Measurements from ENCODE around the gene A2M. TPM values are rescaled to one million over a fixed set of nuclear protein-coding genes. Genes with fewer than 3 reads are reported as not detected.

A2M gene
- total RNA-seq, 1 experiment from 2014 or later, result not detected

DNA sequence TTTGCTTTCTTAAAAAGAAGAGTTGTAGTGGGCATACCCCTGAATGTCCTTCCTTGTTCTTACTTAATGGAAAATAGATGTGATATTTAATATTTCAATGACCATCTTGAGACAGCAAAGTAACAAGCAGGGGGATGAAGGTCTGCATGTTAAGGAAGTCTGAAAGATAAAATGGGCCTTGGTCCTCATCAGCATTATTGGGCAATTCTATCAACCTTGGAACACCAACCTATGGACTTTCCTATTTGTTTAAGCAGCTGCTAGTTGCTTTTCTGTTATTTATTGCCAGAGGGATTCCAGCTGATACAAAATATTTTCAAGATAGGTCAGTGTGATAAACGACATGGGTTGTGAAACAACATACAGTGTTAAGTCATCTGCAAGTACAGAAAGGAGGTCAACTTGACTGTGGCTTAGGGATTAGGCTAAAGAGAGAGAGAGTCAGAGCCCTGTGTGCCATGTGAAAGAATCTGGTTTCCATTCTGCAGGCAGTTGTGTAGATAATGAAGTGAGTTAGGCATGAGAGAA is 16.4 kb upstream of the A2M start:
- no peaks in the 10 kb centered on the region for H3K36me3 ChIP-seq (ENCODE audit: low read depth)
- no peak overlapping the region for H3K4me3 ChIP-seq
- no TSS peak for BruUV-seq (replicated peaks)
- no peaks in the 10 kb centered on the region for H3K4me1 ChIP-seq (replicated peaks; ENCODE audit: insufficient read depth)
- no peaks in the 10 kb centered on the region; the same call in 1 of the 2 replicates for H3K9me2 ChIP-seq (ENCODE audit: insufficient read depth)
- TF ChIP-seq, protein P1, sequence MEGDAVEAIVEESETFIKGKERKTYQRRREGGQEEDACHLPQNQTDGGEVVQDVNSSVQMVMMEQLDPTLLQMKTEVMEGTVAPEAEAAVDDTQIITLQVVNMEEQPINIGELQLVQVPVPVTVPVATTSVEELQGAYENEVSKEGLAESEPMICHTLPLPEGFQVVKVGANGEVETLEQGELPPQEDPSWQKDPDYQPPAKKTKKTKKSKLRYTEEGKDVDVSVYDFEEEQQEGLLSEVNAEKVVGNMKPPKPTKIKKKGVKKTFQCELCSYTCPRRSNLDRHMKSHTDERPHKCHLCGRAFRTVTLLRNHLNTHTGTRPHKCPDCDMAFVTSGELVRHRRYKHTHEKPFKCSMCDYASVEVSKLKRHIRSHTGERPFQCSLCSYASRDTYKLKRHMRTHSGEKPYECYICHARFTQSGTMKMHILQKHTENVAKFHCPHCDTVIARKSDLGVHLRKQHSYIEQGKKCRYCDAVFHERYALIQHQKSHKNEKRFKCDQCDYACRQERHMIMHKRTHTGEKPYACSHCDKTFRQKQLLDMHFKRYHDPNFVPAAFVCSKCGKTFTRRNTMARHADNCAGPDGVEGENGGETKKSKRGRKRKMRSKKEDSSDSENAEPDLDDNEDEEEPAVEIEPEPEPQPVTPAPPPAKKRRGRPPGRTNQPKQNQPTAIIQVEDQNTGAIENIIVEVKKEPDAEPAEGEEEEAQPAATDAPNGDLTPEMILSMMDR (conservative IDR thresholded peaks at IDR 0.05), result no peak
- TF ChIP-seq EZH2 (IDR thresholded peaks at IDR 0.05; ENCODE audit: low read depth), result no peak
- no peak overlapping the region for H2AFZ ChIP-seq
- no peak overlapping the region for H3K27ac ChIP-seq
- no peak for DNase-seq
- H4K20me1 ChIP-seq (ENCODE audit: insufficient read depth), result no peaks in the 10 kb centered on the region
- intact Hi-C loops (cut with micrococcal nuclease; ENCODE audit: unreplicated experiment), result no loop called here
- POLR2A ChIA-PET (ENCODE audit: unreplicated experiment), result no interaction called here
- H3K27me3 ChIP-seq (ENCODE audit: insufficient read depth, low read depth), result peaks cover 12% of the 10 kb centered on the region
- no peaks in the 10 kb centered on the region for H3F3A ChIP-seq (ENCODE audit: insufficient read depth, low read depth)
- H3K79me2 ChIP-seq (ENCODE audit: low read depth), result no peaks in the 10 kb centered on the region
- H3K4me2 ChIP-seq, result no peak overlapping the region
- CTCF ChIA-PET, result no interaction called here
- H3K9me3 ChIP-seq (ENCODE audit: insufficient read depth, low read depth), result no peaks in the 10 kb centered on the region

DNA sequence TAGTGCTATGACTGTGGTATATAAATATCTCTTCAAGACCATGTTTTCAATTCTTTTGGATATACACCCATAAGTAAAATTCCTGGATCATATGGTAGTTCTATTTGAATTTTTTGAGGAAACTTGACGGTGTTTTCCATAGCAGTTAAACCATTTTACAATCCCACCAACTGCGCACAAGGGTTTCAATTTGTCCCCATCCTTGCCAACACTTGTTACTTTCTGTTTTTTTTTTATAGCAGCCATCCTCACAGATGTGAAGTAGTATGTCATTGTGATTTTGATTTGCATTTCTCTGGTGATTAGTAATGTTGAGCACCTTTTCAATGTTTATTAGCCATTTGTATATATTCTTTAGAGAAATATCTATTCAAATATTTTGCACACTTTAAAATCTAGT is 14.5 kb upstream of the A2M start:
- Histone ChIP-seq H3K4me3 (no peak overlapping the region), H4K20me1 (ENCODE audit: insufficient read depth) (no peaks in the 10 kb centered on the region), H3K4me2 (no peak overlapping the region), H2AFZ (no peak overlapping the region), H3K27me3 (ENCODE audit: insufficient read depth, low read depth) (peaks cover 22% of the 10 kb centered on the region), H3K27ac (no peak overlapping the region), H3F3A (ENCODE audit: insufficient read depth, low read depth) (no peaks in the 10 kb centered on the region), H3K79me2 (ENCODE audit: low read depth) (no peaks in the 10 kb centered on the region), H3K4me1 (replicated peaks; ENCODE audit: insufficient read depth) (no peaks in the 10 kb centered on the region), H3K9me3 (ENCODE audit: insufficient read depth, low read depth) (no peaks in the 10 kb centered on the region), H3K36me3 (ENCODE audit: low read depth) (no peaks in the 10 kb centered on the region), H3K9me2 (ENCODE audit: insufficient read depth) (no peaks in the 10 kb centered on the region; the same call in 1 of the 2 replicates)
- ChIA-PET CTCF (no interaction called here), POLR2A (ENCODE audit: unreplicated experiment) (no interaction called here)
- DNase-seq, result no peak
- TF ChIP-seq EZH2 (IDR thresholded peaks at IDR 0.05; ENCODE audit: low read depth), result no peak
- TF ChIP-seq, protein P1 (conservative IDR thresholded peaks at IDR 0.05), result no peak
- no TSS peak for BruUV-seq (replicated peaks)
- intact Hi-C loops (cut with micrococcal nuclease; ENCODE audit: unreplicated experiment), result no loop called here

DNA sequence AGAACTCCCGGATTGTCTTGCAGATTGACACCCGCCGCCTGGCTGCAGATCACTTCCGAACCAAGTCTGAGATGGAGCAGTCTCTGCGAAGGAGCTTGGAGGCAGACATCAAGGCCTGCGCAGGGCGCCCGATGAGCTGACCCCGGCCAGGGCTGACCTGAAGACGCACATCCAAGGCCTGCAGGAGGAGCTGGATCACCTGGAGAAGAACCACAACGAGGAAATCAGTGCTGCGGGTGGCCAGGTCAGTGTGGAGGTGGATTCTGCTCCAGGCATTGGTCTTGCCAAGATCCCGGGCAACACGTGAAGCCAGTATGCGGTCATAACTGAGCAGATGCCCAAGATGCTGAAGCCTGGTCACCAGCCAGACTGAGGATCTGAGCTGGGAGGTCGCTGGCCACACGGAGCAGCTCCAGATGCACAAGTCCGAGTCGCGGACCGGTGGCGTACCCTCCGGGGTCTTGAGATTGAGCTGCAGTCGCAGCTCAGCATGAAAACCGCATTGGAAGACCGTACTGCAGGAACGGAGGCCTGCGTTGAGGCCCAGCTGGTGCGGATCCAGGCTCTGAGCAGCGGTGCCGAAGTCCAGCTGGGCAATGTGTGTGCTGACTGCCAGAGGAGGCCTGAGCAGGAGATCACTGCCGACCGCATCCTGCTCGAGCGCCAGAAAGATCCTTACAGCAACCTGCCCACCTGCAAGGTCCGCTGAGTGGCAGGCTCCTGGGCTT is 12.4 kb upstream of the A2M start:
- Histone ChIP-seq H3K9me2 (ENCODE audit: insufficient read depth) (no peaks in the 10 kb centered on the region; the same call in 1 of the 2 replicates), H3K4me1 (replicated peaks; ENCODE audit: insufficient read depth) (no peaks in the 10 kb centered on the region), H3K4me3 (no peak overlapping the region), H3F3A (ENCODE audit: insufficient read depth, low read depth) (no peaks in the 10 kb centered on the region), H3K36me3 (ENCODE audit: low read depth) (no peaks in the 10 kb centered on the region), H2AFZ (no peak overlapping the region), H3K27ac (no peak overlapping the region), H3K9me3 (ENCODE audit: insufficient read depth, low read depth) (no peaks in the 10 kb centered on the region), H4K20me1 (ENCODE audit: insufficient read depth) (no peaks in the 10 kb centered on the region), H3K27me3 (ENCODE audit: insufficient read depth, low read depth) (peaks cover 24% of the 10 kb centered on the region), H3K4me2 (no peak overlapping the region), H3K79me2 (ENCODE audit: low read depth) (no peaks in the 10 kb centered on the region)
- intact Hi-C loops (cut with micrococcal nuclease; ENCODE audit: unreplicated experiment), result no loop called here
- DNase-seq, result no peak
- CTCF ChIA-PET, result interaction anchor here (0.6 kb wide), 1 partner anchor 210 kb away, joined by 6 read pairs; no protein-coding TSS in a partner anchor
- no peak for TF ChIP-seq EZH2 (IDR thresholded peaks at IDR 0.05; ENCODE audit: low read depth)
- TF ChIP-seq, protein P1 (conservative IDR thresholded peaks at IDR 0.05), result no peak
- BruUV-seq (replicated peaks), result no TSS peak
- POLR2A ChIA-PET (ENCODE audit: unreplicated experiment), result no interaction called here

All from PC-9 (cell line).